Pancreas (tissue), 10 donors: ENCODE measurements around the gene SELENOF. TPM values are rescaled to one million over a fixed set of nuclear protein-coding genes. Genes with fewer than 3 reads are reported as not detected.

Source experiments
- ATAC-seq, 4 donors: fragments of 200-7000 bp; cut with Tn5 transposase; one replicate each; pipeline versions ENCODE4 v1.8.0 to v1.9.1; 2020; ENCODE audit warnings: mild to moderate bottlenecking in 4 of 4, moderate library complexity in 4 of 4
- DNase-seq, 6 donors: peaks; one replicate each; pipeline ENCODE4 v3.0.0-alpha.2; 2020
- FAIRE-seq: peaks from 2 replicates; lab custom pipeline; 2012; peaks lifted over from hg19 to GRCh38; lab: Jason Lieb, UNC
- H3K27ac ChIP-seq, 4 donors: fragments of 200-600 bp; sonication (generic); 1 replicate in 3 of 4; 2 replicates in 1 of 4; pipeline versions ENCODE4 v1.5.0 to v1.8.0; 2020
- H3K27me3 ChIP-seq, 4 donors: fragments of 200-600 bp; one replicate each; pipeline ENCODE4 v1.8.0; 2021
- H3K36me3 ChIP-seq, 3 donors: fragments of 200-600 bp; sonication (generic) in 1 of 3; one replicate each; pipeline versions ENCODE4 v1.5.0 to v1.8.0; 2020 to 2021
- H3K4me1 ChIP-seq, 3 donors: fragments of 200-600 bp; one replicate each; pipeline ENCODE4 v1.8.0; 2021
- H3K4me3 ChIP-seq, 4 donors: fragments of 200-600 bp; sonication (generic) in 2 of 4; one replicate each; pipeline versions ENCODE4 v1.5.0 to v1.8.0; 2020 to 2021
- H3K9me3 ChIP-seq, 4 donors: fragments of 200-600 bp; one replicate each; pipeline ENCODE4 v1.8.0; 2021
- WGBS, 2 donors: extraction: QIAGEN DNeasy Blood & Tissue Kit; methylation state at CpG; one replicate each; pipeline ENCODE4 v1.1.7; 2013; 5-methylcytosine and 5-hydroxymethylcytosine counted together
- intact Hi-C, 3 donors: fragments of 100-400 bp; cut with DNase I; formaldehyde crosslinking; loops; one replicate each; pipeline versions ENCODE4 v1.11.1 to v1.14.2; 2022
- polyA plus RNA-seq, 2 donors: library from polyadenylated mRNA; stranded (reverse); fragments of 200-250 nt; gene quantifications; one replicate each; pipeline ENCODE4 v1.2.3, GENCODE V29; 2013
- total RNA-seq, 6 donors: library from RNA; stranded (reverse); fragmentation: NEBNext Ultra II Directional in 4 of 6; extraction: Animal tissue kit (Norgen Biotek cat#: 25700) in 4 of 6; gene quantifications; one replicate each; pipeline versions ENCODE4 v1.2.1 to v1.2.4, GENCODE V29; 2021 to 2023
- TF ChIP-seq, protein P1 (sequence below), 4 donors: fragments of 200-600 bp; sonication (generic) in 3 of 4; IDR thresholded peaks; one replicate each; pipeline versions ENCODE4 v1.5.0 to v1.8.0; 2021; ENCODE audit warnings: antibody characterized with exemption in 4 of 4
- donor health status: healthy with polysubstance abuse.
- donor health status: DM: no; HTN: no; CAD: no; lungs with moderate emphysema.
- donor health status: DM: no; HTN: no; CAD: no.
- donor health status: control.
- donor health status: control.
- donor health status: Bipolar disorder and iron deficiency.
- donor health status: DM: yes; HTN: yes; CAD: no.
- donor health status: DM: no; HTN: no; CAD: no.
- donor health status: DM: no; HTN: no; CAD: no.
- donor health status: DM: yes; HTN: yes; CAD: no.

Gene SELENOF
- total and polyA plus RNA-seq, 8 donors, result 28.9 to 98.5 (median 80.1) TPM

DNA sequence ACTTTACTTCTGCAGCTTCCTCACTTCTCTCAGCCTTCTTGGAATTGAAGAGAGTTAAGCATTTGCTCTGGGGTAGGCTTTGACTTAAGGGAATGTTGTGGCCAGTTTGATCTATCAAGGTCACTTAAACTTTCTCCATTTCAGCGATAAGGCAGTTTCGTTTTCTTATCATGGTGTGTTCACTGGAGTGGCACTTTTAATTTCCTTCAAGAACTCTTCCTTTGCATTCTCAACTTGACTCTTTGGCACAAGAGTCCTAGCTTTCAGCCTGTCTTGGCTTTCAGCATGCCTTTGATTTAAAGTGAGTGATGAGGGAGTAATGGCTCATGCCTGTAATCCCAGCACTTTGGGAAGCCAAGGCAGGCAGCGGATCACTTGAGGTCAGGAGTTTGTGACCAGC is 39.2 kb upstream of the SELENOF start:
- intact Hi-C loops, result no loop called here
- Histone ChIP-seq H3K27ac (no peak overlapping the region), H3K36me3 (no peaks in the 10 kb centered on the region), H3K9me3 (no peaks in the 10 kb centered on the region), H3K4me1 (no peaks in the 10 kb centered on the region), H3K4me3 (no peak overlapping the region), H3K27me3 (no peaks in the 10 kb centered on the region)
- FAIRE-seq (no peak), DNase-seq (no peak), ATAC-seq (no peak)
- 52 to 53% methylated on average over 3 of the region's 3 CpGs for WGBS, 2 donors
- TF ChIP-seq, protein P1, sequence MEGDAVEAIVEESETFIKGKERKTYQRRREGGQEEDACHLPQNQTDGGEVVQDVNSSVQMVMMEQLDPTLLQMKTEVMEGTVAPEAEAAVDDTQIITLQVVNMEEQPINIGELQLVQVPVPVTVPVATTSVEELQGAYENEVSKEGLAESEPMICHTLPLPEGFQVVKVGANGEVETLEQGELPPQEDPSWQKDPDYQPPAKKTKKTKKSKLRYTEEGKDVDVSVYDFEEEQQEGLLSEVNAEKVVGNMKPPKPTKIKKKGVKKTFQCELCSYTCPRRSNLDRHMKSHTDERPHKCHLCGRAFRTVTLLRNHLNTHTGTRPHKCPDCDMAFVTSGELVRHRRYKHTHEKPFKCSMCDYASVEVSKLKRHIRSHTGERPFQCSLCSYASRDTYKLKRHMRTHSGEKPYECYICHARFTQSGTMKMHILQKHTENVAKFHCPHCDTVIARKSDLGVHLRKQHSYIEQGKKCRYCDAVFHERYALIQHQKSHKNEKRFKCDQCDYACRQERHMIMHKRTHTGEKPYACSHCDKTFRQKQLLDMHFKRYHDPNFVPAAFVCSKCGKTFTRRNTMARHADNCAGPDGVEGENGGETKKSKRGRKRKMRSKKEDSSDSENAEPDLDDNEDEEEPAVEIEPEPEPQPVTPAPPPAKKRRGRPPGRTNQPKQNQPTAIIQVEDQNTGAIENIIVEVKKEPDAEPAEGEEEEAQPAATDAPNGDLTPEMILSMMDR (IDR thresholded peaks at IDR 0.05), result no peak

DNA sequence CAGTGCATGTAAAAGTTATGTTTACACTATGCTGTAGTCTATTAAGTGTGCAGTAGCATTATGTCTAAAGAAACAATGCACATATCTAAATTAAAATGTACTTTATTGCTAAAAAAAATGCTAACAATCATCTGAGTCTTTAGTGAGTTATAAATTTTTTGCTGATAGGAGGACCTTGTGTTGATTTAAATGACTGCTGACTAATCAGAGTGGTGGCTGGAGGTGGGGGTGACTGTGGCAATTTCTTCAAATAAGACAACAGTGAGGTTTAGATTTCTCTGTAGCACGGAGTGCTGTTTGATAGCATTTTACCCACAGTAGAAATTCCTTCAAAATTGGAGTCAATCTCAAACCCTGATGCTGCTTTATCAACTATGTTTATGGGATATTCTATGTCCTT is 37.5 kb upstream of the SELENOF start:
- WGBS, 2 donors, result 38 to 54% methylated on average over 1 of the region's 1 CpG
- H3K27ac ChIP-seq, result no peak overlapping the region
- H3K27me3 ChIP-seq, result no peaks in the 10 kb centered on the region
- TF ChIP-seq, protein P1 (IDR thresholded peaks at IDR 0.05), result no peak
- FAIRE-seq (no peak), DNase-seq (no peak), ATAC-seq (no peak)
- no peaks in the 10 kb centered on the region for H3K36me3 ChIP-seq
- H3K4me3 ChIP-seq, result no peak overlapping the region
- intact Hi-C loops, result no loop called here
- no peaks in the 10 kb centered on the region for H3K9me3 ChIP-seq
- H3K4me1 ChIP-seq, result no peaks in the 10 kb centered on the region

DNA sequence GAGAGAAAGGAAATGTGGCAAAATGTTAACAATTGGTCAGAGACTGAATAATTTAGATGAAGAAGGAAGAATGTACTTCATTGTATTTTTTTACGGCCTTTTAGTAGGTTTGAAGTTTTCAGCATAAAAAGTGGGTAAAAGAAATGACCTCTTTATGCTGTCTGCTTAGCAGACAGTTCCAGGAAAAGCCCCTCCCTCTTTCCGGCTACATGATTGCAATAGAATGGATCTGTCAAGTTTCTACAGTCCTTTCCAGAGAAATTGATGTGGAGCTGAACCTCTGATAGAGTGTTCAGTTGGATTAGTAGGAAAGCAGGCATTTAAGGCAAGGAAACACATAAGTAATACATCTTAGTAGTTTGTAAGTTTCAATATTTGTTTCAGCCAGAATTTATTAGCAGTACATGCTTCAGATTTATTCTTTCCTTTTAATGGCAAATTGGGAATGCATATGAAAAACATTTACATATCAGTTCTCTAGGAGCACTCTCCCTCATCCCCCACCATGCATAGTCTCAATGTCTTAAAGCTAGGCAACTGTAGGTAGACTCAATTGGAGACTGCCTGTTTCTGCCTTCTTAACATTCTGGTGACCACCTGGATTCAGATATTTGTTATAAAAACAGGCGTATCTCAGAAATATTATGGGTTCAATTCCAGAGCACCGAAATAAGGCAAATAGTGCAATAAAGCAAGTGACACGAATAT is 36.9 kb upstream of the SELENOF start:
- intact Hi-C loops, result no loop called here
- ATAC-seq (no peak), DNase-seq (no peak), FAIRE-seq (no peak)
- H3K36me3 ChIP-seq, result no peaks in the 10 kb centered on the region
- H3K9me3 ChIP-seq, result no peaks in the 10 kb centered on the region
- no peak overlapping the region for H3K4me3 ChIP-seq
- TF ChIP-seq, protein P1 (IDR thresholded peaks at IDR 0.05), result no peak
- no peaks in the 10 kb centered on the region for H3K4me1 ChIP-seq
- no peaks in the 10 kb centered on the region for H3K27me3 ChIP-seq
- 82% methylated on average over 5 of the region's 5 CpGs for WGBS, 2 donors
- no peak overlapping the region for H3K27ac ChIP-seq

DNA sequence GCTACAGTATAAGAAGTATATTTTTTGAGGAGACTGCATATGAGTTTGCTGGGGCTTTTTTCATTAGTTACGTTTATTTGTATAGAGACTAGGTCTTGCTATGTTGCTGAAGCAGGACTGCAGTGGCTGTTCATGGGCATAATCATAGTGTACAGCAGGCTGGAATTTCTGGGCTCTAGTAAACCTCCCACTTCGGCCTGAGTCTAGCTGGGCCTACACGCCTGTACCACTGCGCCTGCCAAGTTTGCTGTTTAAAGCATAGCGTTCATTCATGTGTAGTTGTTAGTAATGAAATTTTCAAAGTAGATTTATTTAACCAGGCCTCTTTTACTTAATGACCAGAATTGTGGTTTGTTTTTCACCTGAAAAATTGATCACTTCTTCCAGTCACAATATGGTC is 34.3 kb upstream of the SELENOF start:
- H3K9me3 ChIP-seq, result no peaks in the 10 kb centered on the region
- FAIRE-seq (no peak), DNase-seq (no peak), ATAC-seq (peak in 1 of 4 donors; percentile 30)
- no peaks in the 10 kb centered on the region for H3K36me3 ChIP-seq
- H3K4me3 ChIP-seq, result no peak overlapping the region
- H3K27ac ChIP-seq, result no peak overlapping the region
- intact Hi-C loops, result no loop called here
- H3K4me1 ChIP-seq, result no peaks in the 10 kb centered on the region
- H3K27me3 ChIP-seq, result no peaks in the 10 kb centered on the region
- 89 to 91% methylated on average over 5 of the region's 5 CpGs for WGBS, 2 donors
- TF ChIP-seq, protein P1 (IDR thresholded peaks at IDR 0.05), result no peak

DNA sequence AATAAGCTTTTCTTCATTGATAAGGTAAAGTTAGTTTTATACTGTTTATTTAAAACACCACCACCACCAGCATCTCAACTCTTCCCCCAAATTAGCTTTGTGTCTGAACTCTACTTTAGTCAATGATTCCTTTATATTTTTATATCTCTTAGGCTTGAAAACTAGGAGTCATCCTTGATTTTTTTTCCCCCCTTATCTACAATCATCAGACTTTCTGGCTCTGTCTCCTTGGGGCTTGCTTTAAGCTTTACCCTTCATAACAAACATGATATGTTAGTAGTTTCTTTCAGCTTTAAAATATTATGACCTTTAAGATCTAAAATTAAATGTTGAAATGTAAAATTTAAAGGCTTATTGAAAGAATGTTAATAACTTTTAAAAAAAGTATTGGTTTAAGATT is 28.8 kb upstream of the SELENOF start:
- Histone ChIP-seq H3K4me1 (peaks cover 0 to 9% (median 3%) of the 10 kb centered on the region in 3 donors), H3K9me3 (no peaks in the 10 kb centered on the region), H3K27ac (no peak overlapping the region), H3K27me3 (no peaks in the 10 kb centered on the region), H3K4me3 (no peak overlapping the region), H3K36me3 (no peaks in the 10 kb centered on the region)
- ATAC-seq (no peak), DNase-seq (no peak), FAIRE-seq (no peak)
- intact Hi-C loops, result no loop called here
- TF ChIP-seq, protein P1 (IDR thresholded peaks at IDR 0.05), result no peak
